Chondrocyte (in vitro differentiated cells): ENCODE results near the gene EPHB2. TPM values are rescaled to one million over a fixed set of nuclear protein-coding genes. Genes with fewer than 3 reads are reported as not detected.

Experiments
- DNase-seq: peaks from one replicate; pipeline ENCODE4 v3.0.0; 2021; ENCODE audit warnings: mixed read lengths, low spot score
- H3K27ac Mint-ChIP-seq: one replicate; pipeline ENCODE4 v1.8.0; 2021; ENCODE audit warnings: mild to moderate bottlenecking, moderate library complexity, mixed read lengths; ENCODE audit not compliant: unreplicated experiment
- H3K27me3 Mint-ChIP-seq: 2 replicates; pipeline ENCODE4 v1.8.0; 2021; ENCODE audit warnings: low read depth, mixed read lengths
- H3K36me3 Mint-ChIP-seq: 2 replicates; pipeline ENCODE4 v1.8.0; 2021; ENCODE audit warnings: low read depth, mixed read lengths
- H3K4me1 Mint-ChIP-seq: 2 replicates; pipeline ENCODE4 v1.8.0; 2021; ENCODE audit warnings: low read depth, mild to moderate bottlenecking, mixed read lengths
- H3K4me3 Mint-ChIP-seq: one replicate; pipeline ENCODE4 v1.8.0; 2021; ENCODE audit warnings: mild to moderate bottlenecking, moderate library complexity, mixed read lengths; ENCODE audit not compliant: unreplicated experiment
- H3K9me3 Mint-ChIP-seq: 2 replicates; pipeline ENCODE4 v1.8.0; 2021; ENCODE audit warnings: low read depth, mixed read lengths
- CTCF ChIP-seq: fragments of 200-600 bp; sonication (generic); IDR thresholded peaks from 2 replicates; pipeline ENCODE4 v1.5.0; 2021; ENCODE audit warnings: antibody characterized with exemption, mild to moderate bottlenecking, moderate library complexity
- total RNA-seq: library from RNA; stranded (reverse); gene quantifications from 3 replicates; pipeline ENCODE4 v1.2.1, GENCODE V29; 2021

EPHB2 gene
- total RNA-seq, 1 donor from 2014 or later: 44.6 TPM

GRCh38 chr1:22828484-22829308 is 118.1 kb downstream of the EPHB2 start:
- Mint-ChIP-seq H3K4me3 (no peak overlapping the region), H3K36me3 (peaks cover 1% of the 10 kb centered on the region), H3K4me1 (peaks cover 54% of the 10 kb centered on the region), H3K9me3 (no peaks in the 10 kb centered on the region), H3K27ac (no peak overlapping the region), H3K27me3 (no peaks in the 10 kb centered on the region)
- TF ChIP-seq CTCF: no peak
- no peak for DNase-seq

- H3K27ac Mint-ChIP-seq: peak overlapping the region; percentile 29
- H3K9me3 Mint-ChIP-seq: no peaks in the 10 kb centered on the region
- H3K4me1 Mint-ChIP-seq: peaks cover 54% of the 10 kb centered on the region
These were observed 118.8 kb downstream of the EPHB2 start for GRCh38 chr1:22829309-22829989.

DNA sequence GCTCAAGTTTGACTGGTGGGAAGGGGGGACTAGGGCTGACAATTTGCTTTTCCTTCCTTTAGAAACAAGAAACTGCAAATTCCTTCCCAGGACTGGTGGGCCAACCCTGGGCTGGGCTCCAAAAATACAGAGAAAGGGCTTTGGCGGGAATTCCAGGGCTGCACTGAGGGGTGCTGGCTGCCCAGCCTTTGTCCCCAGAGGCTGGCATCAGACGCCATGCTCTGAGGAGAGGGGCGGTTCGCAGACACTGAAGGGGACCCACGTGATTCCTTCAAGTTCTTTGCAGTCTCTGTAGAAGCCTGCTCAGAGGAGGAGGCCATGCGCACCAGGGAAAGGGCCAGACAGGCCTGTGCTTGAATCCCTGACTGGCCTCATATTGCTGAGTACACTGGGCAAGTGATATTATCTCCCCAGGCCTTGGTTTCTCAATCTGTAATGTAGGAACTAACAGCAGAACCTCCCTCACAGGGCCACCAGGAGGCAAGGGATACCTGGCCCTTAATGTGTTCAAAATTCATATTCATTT is 119.5 kb downstream of the EPHB2 start:
- peaks cover 54% of the 10 kb centered on the region for H3K4me1 Mint-ChIP-seq
- no peak overlapping the region for H3K4me3 Mint-ChIP-seq
- TF ChIP-seq CTCF: peak; percentile 23
- peaks cover 1% of the 10 kb centered on the region for H3K36me3 Mint-ChIP-seq
- peak overlapping the region; percentile 29 for H3K27ac Mint-ChIP-seq
- DNase-seq: no peak
- no peaks in the 10 kb centered on the region for H3K9me3 Mint-ChIP-seq
- H3K27me3 Mint-ChIP-seq: no peaks in the 10 kb centered on the region

More at GRCh38 chr1:22829309-22829989, 118.8 kb downstream of the EPHB2 start:
- Mint-ChIP-seq H3K36me3 (peaks cover 1% of the 10 kb centered on the region), H3K27me3 (no peaks in the 10 kb centered on the region), H3K4me3 (no peak overlapping the region)
- DNase-seq: no peak
- TF ChIP-seq CTCF: no peak

GRCh38 chr1:22830757-22831340 is 120.2 kb downstream of the EPHB2 start:
- no peaks in the 10 kb centered on the region for H3K27me3 Mint-ChIP-seq
- H3K4me3 Mint-ChIP-seq: no peak overlapping the region
- peaks cover 1% of the 10 kb centered on the region for H3K36me3 Mint-ChIP-seq
- H3K27ac Mint-ChIP-seq: no peak overlapping the region
- no peak for TF ChIP-seq CTCF
- H3K9me3 Mint-ChIP-seq: no peaks in the 10 kb centered on the region
- DNase-seq: no peak
- peaks cover 55% of the 10 kb centered on the region for H3K4me1 Mint-ChIP-seq
